Measurements from ENCODE around the gene SIM1. TPM values are rescaled to one million over a fixed set of nuclear protein-coding genes. Genes with fewer than 3 reads are reported as not detected.

Gene SIM1
- total RNA-seq, 1 donor from 2014 or later = not detected

DNA sequence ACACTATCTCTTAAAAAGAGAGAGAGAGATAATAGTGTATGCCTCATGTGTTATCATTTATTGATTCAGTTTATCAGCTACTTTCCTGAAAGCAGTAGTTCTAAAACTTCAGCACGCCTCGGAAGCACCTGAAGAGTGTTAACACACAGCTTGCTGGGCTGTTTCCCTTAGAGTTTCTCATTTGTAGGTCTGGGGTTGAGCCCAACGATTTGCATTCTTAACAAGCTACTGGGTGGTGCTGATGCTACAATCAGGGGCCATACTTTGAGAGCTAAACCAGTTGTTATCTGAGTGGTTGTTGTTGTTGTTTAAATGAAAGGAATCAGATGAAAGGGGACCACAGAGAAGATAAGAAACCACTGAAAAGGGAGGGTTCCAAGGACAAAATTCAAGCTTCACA is 32.6 kb downstream of the SIM1 start:
- FAIRE-seq = no peak
- DNase-seq (ENCODE audit: low spot score in 2 of 2) = no peak

DNA sequence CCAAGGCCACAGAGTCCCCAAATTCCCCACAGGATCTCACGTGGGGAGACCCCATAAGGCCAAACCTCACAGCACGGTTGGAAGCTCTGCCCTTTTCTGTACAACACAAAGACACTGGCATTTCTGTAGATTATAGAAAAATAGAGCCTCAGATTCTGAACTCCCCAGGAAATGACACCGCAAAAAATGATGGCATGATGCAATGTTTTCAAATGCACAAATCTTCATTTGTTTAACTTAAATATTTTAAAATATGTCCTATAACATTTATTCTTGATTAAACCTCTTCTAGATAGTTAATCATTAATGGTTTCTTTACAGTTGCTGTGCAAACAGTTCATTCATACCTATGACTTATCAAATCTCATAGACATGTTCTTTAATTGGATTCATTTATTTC is 33.8 kb downstream of the SIM1 start:
- no peak for DNase-seq (ENCODE audit: low spot score in 2 of 2)
- FAIRE-seq = no peak

DNA sequence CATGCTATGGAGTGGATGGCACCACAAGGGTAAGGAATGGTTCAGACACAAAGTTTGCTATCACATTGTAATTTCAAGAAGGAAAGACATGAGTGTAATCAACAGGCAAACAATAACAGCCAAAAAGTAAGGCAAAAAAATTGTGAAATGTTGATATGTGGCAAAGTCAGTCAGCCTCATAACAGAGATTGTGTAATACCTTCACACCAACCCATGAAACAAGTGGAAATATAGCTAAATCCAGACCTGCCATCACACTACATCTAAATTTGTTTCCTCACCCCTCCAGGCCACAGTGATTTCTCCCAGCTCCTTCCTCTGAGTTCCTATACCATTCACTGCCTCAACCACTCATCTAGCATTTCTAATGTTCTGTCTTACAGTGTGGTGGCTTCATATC is 37.3 kb downstream of the SIM1 start:
- no peak for DNase-seq (ENCODE audit: low spot score in 2 of 2)
- FAIRE-seq = no peak

DNA sequence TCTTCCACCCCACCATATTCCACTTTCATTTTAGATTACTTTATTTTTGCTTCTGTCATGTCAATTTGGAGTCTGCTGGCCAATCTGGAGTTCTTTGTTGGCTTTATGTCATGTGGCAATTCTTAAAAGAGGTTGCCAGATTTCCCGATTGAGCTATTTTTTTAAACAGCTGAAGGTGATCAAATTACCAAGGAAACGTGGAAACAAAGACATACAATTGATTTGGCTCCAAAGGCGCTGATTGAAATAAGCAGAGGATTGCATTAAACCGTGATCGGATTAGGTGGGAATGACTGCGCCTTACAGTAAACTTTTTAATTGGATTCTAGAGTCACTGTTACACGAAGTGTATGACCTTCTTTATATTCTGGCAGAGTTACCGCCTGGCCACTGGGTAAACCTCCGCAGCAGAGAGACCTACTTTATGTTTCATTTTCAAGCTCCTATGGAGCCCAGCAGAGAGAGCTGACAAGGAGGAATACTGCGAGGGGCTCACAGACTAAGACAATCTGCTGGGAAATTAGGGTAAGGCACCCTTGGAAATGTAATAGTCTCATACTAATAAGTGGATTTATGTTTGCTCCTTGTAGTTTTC is 37.9 kb downstream of the SIM1 start:
- DNase-seq (ENCODE audit: low spot score in 2 of 2) (no peak), FAIRE-seq (no peak)

DNA sequence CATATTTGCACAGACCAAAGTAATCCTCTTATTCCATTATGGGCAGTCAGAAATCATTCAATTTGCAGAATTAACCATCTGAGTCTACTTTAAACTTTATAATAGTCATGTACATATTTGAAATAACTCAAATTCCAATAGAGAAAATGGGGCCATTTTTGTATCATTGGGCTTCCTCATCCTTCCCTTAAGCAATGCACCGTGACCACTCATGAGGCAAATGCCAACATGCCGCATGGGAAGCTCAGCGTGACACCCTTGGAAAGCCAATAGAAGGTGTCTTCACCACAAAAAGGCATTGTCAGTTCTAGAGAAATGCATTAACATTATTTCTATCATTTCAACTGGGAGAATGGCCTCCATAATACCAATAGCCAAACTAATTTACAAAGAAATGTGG is 38.5 kb downstream of the SIM1 start:
- DNase-seq (ENCODE audit: low spot score in 2 of 2) = no peak
- FAIRE-seq = no peak

DNA sequence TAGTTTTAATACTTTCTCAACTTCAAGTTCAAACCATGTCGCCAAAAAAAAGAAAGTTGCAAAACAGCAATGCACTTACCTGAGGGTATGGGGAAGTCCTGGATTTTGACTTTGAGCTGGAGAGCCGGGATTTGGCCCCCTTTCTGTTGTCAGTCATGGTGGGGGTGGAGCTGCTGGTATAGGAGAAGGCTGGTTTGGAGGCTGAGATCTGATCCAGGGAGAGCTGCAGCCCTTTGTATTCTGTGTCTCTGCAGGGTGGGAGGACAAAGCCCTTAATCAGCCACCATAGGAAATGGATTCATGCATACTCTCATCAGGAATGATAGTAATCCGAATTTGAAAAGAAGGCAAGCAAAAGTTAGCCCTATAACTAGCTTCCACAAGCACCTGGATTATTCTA is 44.0 kb downstream of the SIM1 start:
- DNase-seq (ENCODE audit: low spot score in 2 of 2) (no peak), FAIRE-seq (no peak)

DNA sequence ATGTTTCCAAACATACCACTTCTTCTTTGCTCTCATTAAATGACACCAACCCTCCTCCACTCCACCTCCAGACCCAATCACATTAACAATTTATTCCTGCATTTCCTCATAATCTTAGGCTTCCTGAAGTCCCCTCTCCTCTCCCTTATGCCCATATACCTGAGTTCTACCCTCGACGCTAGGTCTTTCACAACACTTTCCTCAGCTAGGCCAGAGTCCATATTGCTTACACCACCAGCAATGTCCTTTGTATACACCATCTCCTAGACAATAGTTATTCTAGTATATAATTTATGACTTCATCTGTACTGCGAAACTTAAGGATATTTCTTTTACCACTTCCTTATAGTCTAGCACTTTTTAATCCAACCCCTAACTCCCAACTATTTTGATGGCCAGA is 47.7 kb downstream of the SIM1 start:
- FAIRE-seq (no peak), DNase-seq (ENCODE audit: low spot score in 2 of 2) (no peak)

DNA sequence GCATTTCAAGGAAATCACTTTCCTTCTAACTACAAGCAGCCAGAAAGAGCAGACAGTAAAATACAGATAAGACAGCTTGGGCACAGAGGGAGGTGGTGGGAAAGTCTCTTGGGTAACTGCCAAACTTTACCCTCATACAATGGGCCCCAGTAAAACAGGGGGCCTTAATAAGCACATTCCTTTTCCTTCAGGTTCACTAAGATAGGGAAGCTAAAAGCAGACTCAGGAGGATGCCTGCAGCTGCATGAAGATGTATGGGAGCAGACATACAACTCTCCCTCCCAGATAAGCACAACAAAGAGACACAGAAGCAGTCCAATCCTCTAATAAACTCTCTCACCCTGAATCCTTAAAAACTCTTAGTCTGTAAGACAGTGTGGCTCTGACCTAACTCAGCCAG is 49.0 kb downstream of the SIM1 start:
- FAIRE-seq (no peak), DNase-seq (ENCODE audit: low spot score in 2 of 2) (no peak)

DNA sequence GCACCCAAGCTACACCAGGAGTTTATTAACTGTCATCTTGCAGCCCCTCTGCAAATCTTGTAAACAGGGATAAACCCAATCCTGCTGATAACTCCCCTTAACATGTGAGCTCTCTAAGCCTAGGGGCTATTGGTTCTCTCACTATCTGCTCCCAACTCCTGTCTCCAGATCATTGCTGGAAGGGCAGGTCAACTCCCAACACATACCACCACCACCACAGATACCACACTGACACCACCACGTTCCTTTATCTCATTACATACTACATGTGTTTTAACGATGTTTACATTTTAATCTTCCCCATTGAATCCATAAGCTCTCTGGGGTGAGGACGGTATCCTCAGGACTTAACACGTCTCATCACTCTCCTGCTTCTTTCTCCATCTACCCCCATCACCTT is 51.8 kb downstream of the SIM1 start:
- DNase-seq (ENCODE audit: low spot score in 2 of 2) (no peak), FAIRE-seq (no peak)

DNA sequence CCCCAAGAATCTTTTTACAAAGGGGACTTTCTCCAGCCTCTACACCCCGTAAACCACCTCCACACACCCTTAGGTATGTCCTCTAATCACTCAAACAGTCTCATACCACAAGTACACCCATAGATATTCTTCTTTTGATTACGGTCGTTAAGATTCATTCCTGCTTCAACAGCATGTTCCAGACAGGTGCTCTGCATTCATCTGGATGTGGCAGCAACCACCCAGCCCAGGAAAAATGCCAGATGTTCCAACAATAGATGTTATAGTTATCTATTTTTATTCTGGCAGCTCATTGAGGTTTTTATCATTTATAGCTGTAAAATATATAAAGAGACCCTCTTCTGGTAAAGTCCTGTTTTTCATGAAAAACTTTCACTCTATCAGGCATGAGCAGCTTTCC is 60.7 kb downstream of the SIM1 start:
- DNase-seq (ENCODE audit: low spot score in 2 of 2) (no peak), FAIRE-seq (no peak)

DNA sequence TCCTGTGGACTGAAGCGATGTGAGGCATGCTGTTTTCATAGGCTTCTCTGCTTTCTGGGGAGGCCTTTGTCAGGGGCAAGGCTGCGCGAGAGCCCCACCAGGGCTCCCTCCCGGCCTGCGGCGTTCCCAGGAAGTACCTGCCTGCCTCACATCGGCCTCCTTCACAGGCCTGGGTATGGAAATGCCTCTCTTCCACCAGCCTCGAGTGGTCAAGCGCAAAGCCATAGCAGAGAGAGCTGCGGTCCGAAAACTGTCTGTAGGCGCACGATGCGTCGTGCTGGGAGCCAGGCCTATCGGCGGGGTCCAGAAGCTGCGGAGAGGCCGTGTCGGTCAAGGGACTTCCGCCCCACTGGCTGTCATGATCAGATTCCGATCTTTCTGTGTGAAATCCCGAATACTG is 71.2 kb downstream of the SIM1 start:
- no peak for FAIRE-seq
- no peak for DNase-seq (ENCODE audit: low spot score in 2 of 2)

DNA sequence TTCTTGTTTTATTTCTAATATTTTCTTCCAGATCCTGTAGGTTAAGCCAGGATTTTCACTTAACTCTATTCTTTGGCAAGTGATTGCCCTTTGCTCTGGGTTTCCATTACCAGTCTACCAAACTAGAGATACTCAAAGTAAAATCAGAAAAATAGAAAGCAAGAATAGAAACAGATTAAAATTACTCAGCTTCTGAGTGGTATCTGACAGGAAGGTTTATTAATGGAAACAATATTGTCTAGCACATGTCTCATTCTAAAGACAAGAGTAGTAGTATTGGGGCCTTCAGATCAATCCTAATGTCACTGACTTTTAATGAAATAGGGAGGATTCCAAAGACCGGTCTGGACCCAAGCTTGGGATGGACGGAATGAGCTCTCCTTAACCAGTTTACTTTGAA is 72.3 kb downstream of the SIM1 start:
- no peak for FAIRE-seq
- DNase-seq (ENCODE audit: low spot score in 2 of 2) = no peak

DNA sequence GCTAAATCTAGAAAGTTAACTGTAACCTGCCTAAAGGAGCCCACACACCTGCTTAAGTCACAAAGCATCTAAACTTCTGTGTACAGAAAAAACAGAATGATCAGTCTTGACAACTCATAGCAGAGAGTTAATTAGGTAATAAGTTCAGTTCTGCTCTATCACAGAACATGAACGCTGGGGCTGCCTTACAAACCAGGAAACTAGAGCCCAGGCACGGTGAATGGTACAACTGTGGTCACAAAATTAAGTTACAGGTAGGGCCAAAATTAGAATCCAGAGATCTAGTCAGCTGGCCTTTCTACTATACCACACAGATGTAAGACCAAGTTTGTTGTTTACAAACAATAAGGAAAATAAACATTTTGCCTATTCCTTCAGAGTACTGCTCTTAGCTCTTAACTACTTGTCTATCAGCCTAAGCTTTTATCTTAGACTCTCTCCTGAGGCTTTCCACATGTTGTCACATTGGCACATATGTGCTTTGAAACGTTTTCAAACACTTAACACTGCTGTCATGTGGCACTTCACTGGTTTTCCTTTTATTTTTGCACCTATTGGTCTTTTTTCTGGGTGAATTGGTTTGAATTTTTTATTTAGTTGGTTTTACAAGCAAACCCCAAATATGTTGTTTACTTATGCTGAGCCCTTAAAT is 75.7 kb downstream of the SIM1 start:
- FAIRE-seq (no peak), DNase-seq (ENCODE audit: low spot score in 2 of 2) (no peak)

DNA sequence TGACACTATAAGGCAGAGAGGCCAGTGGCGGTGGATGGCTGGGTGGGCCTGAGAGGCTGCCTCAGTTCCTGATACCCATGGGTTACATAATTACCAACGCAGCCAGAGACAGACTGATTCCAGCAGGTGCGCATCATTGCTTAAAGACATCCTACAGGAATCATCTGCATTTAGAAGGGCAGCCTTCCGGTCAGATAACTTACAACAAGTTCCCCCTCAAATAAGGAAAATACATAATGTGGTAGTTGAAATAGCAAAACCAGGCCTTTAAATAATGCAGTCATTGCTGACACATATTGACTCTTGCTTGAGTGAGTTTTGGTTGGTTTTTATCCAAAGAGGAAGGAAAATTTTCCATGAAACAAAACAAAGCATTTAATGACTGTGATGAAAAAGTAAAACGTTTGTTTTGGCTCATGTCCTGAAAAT is 81.9 kb downstream of the SIM1 start:
- FAIRE-seq = no peak
- DNase-seq (ENCODE audit: low spot score in 2 of 2) = no peak

DNA sequence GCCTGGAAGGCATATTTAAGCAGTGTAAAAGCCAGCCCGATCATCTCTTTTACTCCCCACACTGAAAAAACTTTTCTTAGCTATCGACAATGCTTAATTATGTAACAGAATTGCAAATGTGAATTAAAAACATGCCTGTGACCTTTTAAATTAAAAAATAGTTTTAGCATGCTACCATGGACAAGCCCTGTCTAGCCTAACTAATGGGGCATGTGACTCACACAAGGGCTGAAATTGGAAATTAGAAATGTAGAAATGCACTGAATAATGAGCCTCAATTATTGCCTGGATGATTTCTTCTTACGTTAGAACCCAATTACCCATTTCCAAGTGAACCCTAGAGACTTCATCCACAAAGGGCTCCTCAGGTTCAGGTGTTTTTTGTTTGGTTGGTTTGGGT is 82.7 kb downstream of the SIM1 start:
- FAIRE-seq = no peak
- no peak for DNase-seq (ENCODE audit: low spot score in 2 of 2)

DNA sequence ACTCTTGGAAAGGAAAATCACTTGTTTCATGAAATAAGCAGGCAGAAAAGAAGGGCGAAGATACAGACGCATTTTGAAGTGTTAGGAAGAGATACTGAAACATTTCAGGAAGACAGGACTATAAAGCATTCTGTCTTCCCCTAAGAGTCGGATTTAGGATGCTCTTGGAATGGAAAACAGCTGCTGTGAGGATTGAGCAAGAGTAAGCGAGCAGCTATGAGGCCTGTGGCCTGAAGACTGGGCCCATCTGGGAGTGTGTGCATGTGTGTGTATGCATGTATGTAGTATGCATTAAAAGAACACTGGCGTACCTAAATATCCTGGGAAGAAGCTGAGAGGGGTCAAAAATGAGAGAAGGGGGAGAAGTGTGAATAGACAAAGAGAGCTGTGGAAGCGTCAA is 83.6 kb downstream of the SIM1 start:
- FAIRE-seq = no peak
- no peak for DNase-seq (ENCODE audit: low spot score in 2 of 2)

DNA sequence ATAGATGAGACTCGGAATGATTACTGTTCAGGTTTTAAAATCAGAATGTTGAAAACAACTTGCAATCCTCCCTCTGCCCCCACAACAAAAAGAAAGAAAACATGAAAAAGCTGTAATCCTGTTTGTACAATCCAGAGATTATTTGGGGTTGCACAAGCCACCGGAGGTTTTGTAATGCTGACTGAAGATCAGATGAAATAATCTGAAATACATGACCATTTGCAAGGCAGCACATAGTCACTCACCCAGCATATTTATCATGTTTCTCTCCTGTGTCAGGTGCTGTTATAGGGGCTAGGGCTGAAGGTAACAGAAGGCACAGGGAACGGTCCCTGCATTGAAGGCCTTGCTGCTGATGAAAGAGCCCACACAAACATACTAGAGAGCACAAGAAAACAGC is 85.3 kb downstream of the SIM1 start:
- DNase-seq (ENCODE audit: low spot score in 2 of 2) (no peak), FAIRE-seq (no peak)

DNA sequence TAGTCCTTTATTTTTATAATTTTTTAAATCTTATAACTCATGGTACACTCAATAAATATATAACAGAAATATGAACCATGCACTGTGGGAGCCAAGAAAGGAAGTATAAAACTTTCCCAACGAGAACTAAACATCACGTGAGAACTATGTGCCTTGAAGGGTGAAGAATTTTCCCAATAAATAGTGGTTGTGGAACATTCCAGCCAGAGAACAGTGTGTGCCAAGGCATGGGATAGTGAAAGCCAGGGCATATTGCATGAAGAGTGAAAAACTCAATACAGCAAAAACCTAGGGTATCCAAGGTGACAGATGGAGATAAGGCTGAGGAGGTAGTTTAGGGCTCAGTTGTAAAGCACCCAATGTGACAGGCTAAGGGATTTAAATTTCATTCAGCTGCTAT is 86.1 kb downstream of the SIM1 start:
- DNase-seq (ENCODE audit: low spot score in 2 of 2) = no peak
- no peak for FAIRE-seq

DNA sequence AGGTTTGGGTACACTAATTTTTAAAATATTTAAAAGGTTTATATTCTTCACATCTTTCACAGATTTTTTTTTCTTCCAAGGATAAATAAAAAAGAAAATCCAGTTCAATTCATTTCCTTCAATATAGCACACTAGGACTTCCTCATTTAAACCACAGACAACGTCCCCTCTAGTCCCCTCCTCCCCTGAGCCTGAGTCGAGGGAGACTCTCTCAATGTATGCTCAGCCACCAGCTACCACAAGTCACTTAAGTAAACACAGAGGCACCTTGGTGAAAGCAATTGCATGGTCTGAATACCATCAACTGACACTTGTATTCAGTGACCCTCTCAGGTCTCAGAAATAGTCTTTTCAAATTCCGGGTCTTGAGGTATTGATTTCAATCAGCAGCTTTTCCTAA is 88.6 kb downstream of the SIM1 start:
- no peak for DNase-seq (ENCODE audit: low spot score in 2 of 2)
- FAIRE-seq = no peak

DNA sequence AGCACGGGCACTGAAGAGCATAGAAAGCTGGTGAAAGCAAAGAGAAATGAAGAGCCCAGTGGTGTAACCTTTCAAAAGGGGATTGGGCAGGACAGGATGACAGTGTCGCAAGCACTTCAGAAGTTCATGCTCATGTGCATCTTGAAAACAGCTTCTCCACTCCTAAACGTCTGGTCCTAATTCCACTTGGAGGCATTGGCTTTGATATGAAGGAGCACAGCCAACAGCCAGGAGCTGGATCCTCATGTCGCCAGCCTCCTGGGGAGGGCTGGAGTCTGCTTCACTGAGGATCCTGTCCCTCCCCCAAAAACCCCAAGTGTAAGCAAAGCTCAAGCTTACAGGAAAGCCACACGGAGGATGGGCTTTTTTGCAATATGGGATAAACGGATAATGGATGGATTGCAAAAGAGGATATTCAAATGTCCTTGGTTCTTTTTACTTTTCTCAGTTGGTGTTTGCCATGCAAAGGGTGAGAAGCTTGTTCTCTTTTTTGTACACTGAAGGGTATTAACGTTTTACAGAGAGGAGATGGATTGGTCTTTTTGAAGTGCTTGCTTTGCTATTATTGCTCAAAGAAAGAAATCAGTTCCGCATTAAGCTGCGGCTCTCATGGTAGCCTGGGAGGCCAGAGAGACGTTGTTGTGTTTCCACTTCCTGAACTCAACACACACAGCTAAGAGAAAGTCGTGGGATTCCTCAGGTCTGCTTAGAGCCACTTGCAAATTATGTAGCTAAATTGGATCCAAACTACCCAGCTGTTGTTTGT is 92.2 kb downstream of the SIM1 start:
- no peak for DNase-seq (ENCODE audit: low spot score in 2 of 2)

DNA sequence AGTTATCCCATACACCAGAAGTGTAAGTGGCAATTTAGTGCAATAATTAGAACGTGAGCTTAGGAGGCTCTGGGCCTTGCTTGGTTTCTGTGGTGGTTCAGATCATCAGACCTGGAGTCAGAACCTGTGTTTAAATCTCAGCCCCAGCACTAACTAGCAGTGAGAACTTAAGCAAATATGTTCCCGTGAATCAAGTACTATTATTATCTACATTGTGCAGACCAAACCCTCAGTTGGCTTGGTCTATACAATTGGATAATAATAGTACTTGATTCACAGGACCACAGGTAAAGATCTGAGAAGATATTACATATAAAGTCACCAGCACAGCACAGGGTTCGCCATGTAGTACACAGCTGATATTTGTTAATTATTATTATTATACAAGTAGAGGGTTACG is 93.1 kb downstream of the SIM1 start:
- FAIRE-seq (no peak), DNase-seq (ENCODE audit: low spot score in 2 of 2) (no peak)

More for the DNA sequence above, 92.2 kb downstream of the SIM1 start:
- FAIRE-seq = no peak

DNA sequence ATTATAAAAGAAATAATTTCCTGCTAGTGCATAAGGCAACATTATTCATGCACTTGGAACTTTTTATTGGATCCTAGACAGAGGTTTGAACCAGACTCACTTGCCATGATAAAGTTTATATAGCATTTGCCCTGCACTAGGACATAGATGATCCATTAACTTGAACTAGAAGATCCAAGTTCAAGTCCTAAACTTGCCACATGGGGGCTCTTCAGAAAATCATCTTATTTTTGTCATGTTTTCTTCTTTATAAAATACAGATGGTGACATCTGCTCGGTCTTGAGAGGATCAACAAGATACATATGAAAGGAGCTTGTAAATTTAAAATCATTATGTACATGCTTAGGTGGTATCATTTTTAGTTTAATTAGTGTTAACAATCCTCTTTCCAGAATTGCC is 94.5 kb downstream of the SIM1 start:
- FAIRE-seq = no peak

More for the DNA sequence above, 94.5 kb downstream of the SIM1 start:
- DNase-seq (ENCODE audit: low spot score in 2 of 2) = no peak
